SK-N-SH (cell line): ENCODE measurements around the gene NUDT1. TPM values are rescaled to one million over a fixed set of nuclear protein-coding genes. Genes with fewer than 3 reads are reported as not detected.

Source experiments
- CTCF ChIA-PET: fragments of 300-600, 350-600 bp; formaldehyde crosslinking; extraction: SDS; loops from one replicate; lab custom pipeline; 2021; lab: Yijun Ruan, JAX
- POLR2A ChIA-PET: fragments of 350-600 bp; sonication (Branson Sonifier 250); formaldehyde crosslinking; extraction: SDS; loops from one replicate; lab custom pipeline; 2020; ENCODE audit warnings: antibody characterized with exemption, inconsistent platforms; lab: Yijun Ruan, JAX
- DNase-seq: peaks from one replicate; pipeline ENCODE4 v3.0.0; 2012
- H2AFZ ChIP-seq: fragments of 200-600 bp; sonication (generic); 2 replicates; pipeline ENCODE4 v1.8.1; 2016; ENCODE audit warnings: antibody characterized with exemption, mild to moderate bottlenecking, low read depth
- H3F3A ChIP-seq: fragments of 200-600 bp; sonication (generic); replicated peaks from 2 replicates; pipeline ENCODE3; 2016; ENCODE audit warnings: antibody characterized with exemption, mild to moderate bottlenecking; ENCODE audit not compliant: insufficient read depth
- H3K27ac ChIP-seq, 2 experiments: fragments of 200-500 bp in 1 of 2; fragments of 200-600 bp in 1 of 2; sonication (Bioruptor generic) in 1 of 2; sonication (generic), shearing (Covaris generic) in 1 of 2; 2 replicates each; pipeline versions ENCODE4 v1.5.1 to v1.6.1; 2014 to 2016; ENCODE audit warnings: low read depth in 2 of 2, inconsistent platforms in 1 of 2, low read length in 1 of 2, mild to moderate bottlenecking in 1 of 2, mixed read lengths in 1 of 2
- H3K27me3 ChIP-seq: fragments of 200-600 bp; sonication (generic), shearing (Covaris generic); 2 replicates; pipeline ENCODE4 v1.6.1; 2016; ENCODE audit warnings: mixed run types; ENCODE audit not compliant: insufficient read depth
- H3K36me3 ChIP-seq, 2 experiments: fragments of 200-500 bp in 1 of 2; fragments of 200-600 bp in 1 of 2; sonication (Bioruptor generic) in 1 of 2; sonication (generic) in 1 of 2; replicated peaks in 1 of 2; 2 replicates each; pipeline versions ENCODE3 to v1.5.1; 2014 to 2016; ENCODE audit warnings: low read length in 1 of 2, mild to moderate bottlenecking in 1 of 2; ENCODE audit not compliant: insufficient read depth in 2 of 2, control insufficient read depth in 1 of 2
- H3K4me1 ChIP-seq, 2 experiments: fragments of 200-500 bp in 1 of 2; fragments of 200-600 bp in 1 of 2; sonication (Bioruptor generic) in 1 of 2; sonication (generic), shearing (Covaris generic) in 1 of 2; 2 replicates each; pipeline versions ENCODE4 v1.5.1 to v1.6.1; 2014 to 2016; ENCODE audit warnings: low read depth in 1 of 2, low read length in 1 of 2, mixed run types in 1 of 2; ENCODE audit not compliant: insufficient read depth in 2 of 2, control insufficient read depth in 1 of 2
- H3K4me2 ChIP-seq: fragments of 200-600 bp; sonication (generic), shearing (Covaris generic); 2 replicates; pipeline ENCODE4 v1.6.1; 2017; ENCODE audit warnings: mixed run types
- H3K4me3 ChIP-seq, 2 experiments: fragments of 200-500 bp in 1 of 2; fragments of 200-600 bp in 1 of 2; sonication (Bioruptor generic) in 1 of 2; sonication (generic), shearing (Covaris generic) in 1 of 2; 2 replicates each; pipeline versions ENCODE4 v1.5.1 to v1.8.1; 2014 to 2016; ENCODE audit warnings: low read depth in 2 of 2, inconsistent platforms in 1 of 2, low read length in 1 of 2, mild to moderate bottlenecking in 1 of 2, mixed read lengths in 1 of 2, moderate library complexity in 1 of 2
- H3K79me2 ChIP-seq: fragments of 200-600 bp; sonication (generic); 2 replicates; pipeline ENCODE4 v1.8.1; 2017; ENCODE audit warnings: mild to moderate bottlenecking; ENCODE audit not compliant: insufficient read depth
- H3K9ac ChIP-seq: fragments of 200-600 bp; sonication (generic); 2 replicates; pipeline ENCODE4 v1.6.1; 2017; ENCODE audit warnings: mixed run types
- H3K9me2 ChIP-seq: fragments of 200-600 bp; sonication (generic); 2 replicates; pipeline ENCODE4 v1.6.1; 2017; ENCODE audit warnings: mixed run types
- H3K9me3 ChIP-seq: fragments of 200-600 bp; sonication (generic); 2 replicates; pipeline ENCODE4 v1.6.1; 2017; ENCODE audit warnings: mixed run types, mild to moderate bottlenecking, moderate library complexity
- H4K20me1 ChIP-seq: fragments of 200-600 bp; sonication (generic); 2 replicates; pipeline ENCODE4 v1.6.1; 2017; ENCODE audit warnings: mild to moderate bottlenecking, mixed run types; ENCODE audit not compliant: insufficient read depth
- IRF3 ChIP-seq: fragments of 150-350 bp; IDR thresholded peaks from 2 replicates; pipeline ENCODE4 v1.6.1; 2016; ENCODE audit warnings: mild to moderate bottlenecking, low read depth, low read length
- NFIC ChIP-seq: IDR thresholded peaks from 2 replicates; pipeline ENCODE4 v1.4.0; 2012; ENCODE audit warnings: borderline replicate concordance
- PBX3 ChIP-seq: IDR thresholded peaks from 2 replicates; pipeline ENCODE4; 2012
- RCOR1 ChIP-seq: fragments of 150-350 bp; IDR thresholded peaks from 2 replicates; pipeline ENCODE4 v1.6.1; 2017; ENCODE audit warnings: antibody characterized with exemption, low read length
- REST ChIP-seq: IDR thresholded peaks from 2 replicates; pipeline ENCODE4 v1.6.1; 2012; ENCODE audit warnings: mild to moderate bottlenecking, low read depth, low read length, moderate library complexity
- RFX5 ChIP-seq: IDR thresholded peaks from 2 replicates; pipeline ENCODE4 v1.6.1; 2012; ENCODE audit warnings: mild to moderate bottlenecking, improper control_type of control experiment, low read length
- RXRA ChIP-seq: IDR thresholded peaks from 2 replicates; pipeline ENCODE4 v1.4.0; 2012; ENCODE audit warnings: low read depth, mild to moderate bottlenecking, borderline replicate concordance
- TAF1 ChIP-seq: IDR thresholded peaks from 2 replicates; pipeline ENCODE4 v1.6.1; 2012; ENCODE audit warnings: low read depth, mild to moderate bottlenecking, low read length, moderate library complexity, borderline replicate concordance
- USF2 ChIP-seq: fragments of 150-350 bp; IDR thresholded peaks from 2 replicates; pipeline ENCODE4 v1.6.1; 2017; ENCODE audit warnings: antibody characterized with exemption, low read length, low read depth, borderline replicate concordance
- WGBS: methylation state at CpG from one replicate; pipeline ENCODE4 v1.1.6; 2017; ENCODE audit warnings: low lambda C conversion rate; 5-methylcytosine and 5-hydroxymethylcytosine counted together
- polyA plus RNA-seq, 3 experiments: library from polyadenylated mRNA; depleted of rRNA; stranded (reverse); fragments of >200 nt; gene quantifications; 2 replicates each; pipeline ENCODE4 v1.2.3, GENCODE V29; 2012

Gene NUDT1
- polyA plus RNA-seq, 1 of the 3 experiments (the other 2 are of a cell fraction): 98.1 TPM

- H3K9ac ChIP-seq: no peak overlapping the region
- TF ChIP-seq TAF1 (no peak), NFIC (no peak), PBX3 (no peak), RFX5 (no peak), RCOR1 (no peak), RXRA (no peak), USF2 (no peak), REST (no peak), IRF3 (no peak)
- TF ChIP-seq, all 33 proteins: peak for 0
- Histone ChIP-seq H3K36me3 (peaks cover 23 to 34% of the 10 kb centered on the region in 2 experiments), H3K27ac (no peak overlapping the region; a peak in 1 of 4 replicates), H2AFZ (no peak overlapping the region), H3K9me2 (no peaks in the 10 kb centered on the region), H3K27me3 (no peaks in the 10 kb centered on the region), H3F3A (no peaks in the 10 kb centered on the region), H3K79me2 (peaks cover 15% of the 10 kb centered on the region; the same call in 1 of the 2 replicates), H3K4me3 (no peak overlapping the region), H4K20me1 (no peaks in the 10 kb centered on the region), H3K9me3 (peaks cover 11% of the 10 kb centered on the region; the same call in 1 of the 2 replicates), H3K4me2 (no peak overlapping the region), H3K4me1 (peaks cover 0 to 12% of the 10 kb centered on the region in 2 experiments; a peak in 1 of 4 replicates)
- CTCF ChIA-PET: interaction anchor here (1.0 to 4.0 kb wide), 4 partner anchors 10 to 155 kb away, joined by 3 to 24 read pairs (median 6); no protein-coding TSS in a partner anchor
- POLR2A ChIA-PET: interaction anchor here (0.6 kb wide), 1 partner anchor 147 kb away, joined by 3 read pairs; no protein-coding TSS in a partner anchor
- peak; percentile 35 for DNase-seq
- 91% methylated on average over 18 of the region's 18 CpGs for WGBS
Observed at GRCh38 chr7:2192831-2193534, 49.0 kb upstream of the NUDT1 start.
